K562 (cell line): ENCODE data around the gene SART1. TPM values are rescaled to one million over a fixed set of nuclear protein-coding genes. Genes with fewer than 3 reads are reported as not detected.

ENCODE experiments used
- ZFP30 ChIP-seq: fragments of 250-450 bp; sonication (Bioruptor Pico); IDR thresholded peaks from 2 replicates; pipeline ENCODE4 v1.8.0; 2022; ENCODE audit warnings: moderate library complexity, mild to moderate bottlenecking, inconsistent platforms, borderline replicate concordance
- polyA plus RNA-seq, 8 experiments: library from polyadenylated mRNA; depleted of rRNA in 4 of 8; stranded (reverse) in 5 of 8; unstranded in 3 of 8; fragments of >200 nt; fragmentation: Nextera tagmentation in 2 of 8; fragmentation: Illumina TruSeq in 1 of 8; extraction: Ambion mirVana in 2 of 8; extraction: Trizol in 1 of 8; gene quantifications; 2 replicates each; pipeline versions ENCODE4 v1.2.1 to v1.2.3, GENCODE V29; 2011 to 2014; ENCODE audit warnings: inconsistent platforms in 1 of 8, missing spikeins in 1 of 8
- total RNA-seq, 7 experiments: library from RNA; depleted of rRNA in 6 of 7; stranded (reverse); fragments of >200 nt in 6 of 7; fragmentation: Illumina TruSeq in 2 of 7; extraction: Trizol in 2 of 7; gene quantifications; 2 replicates each; pipeline versions ENCODE4 v1.2.1 to v1.2.3, GENCODE V29; 2011 to 2021; ENCODE audit warnings: low replicate concordance in 1 of 7
- TF ChIP-seq, protein P1 (sequence below): sonication (generic); formaldehyde crosslinking; IDR thresholded peaks from 2 replicates; pipeline ENCODE4 v1.8.0; 2022; ENCODE audit warnings: mild to moderate bottlenecking, missing genetic modification reagents
- TF ChIP-seq, protein P2 (sequence below): fragments of 250-450 bp; sonication (Bioruptor Pico); IDR thresholded peaks from 2 replicates; pipeline ENCODE4 v1.8.0; 2021; ENCODE audit warnings: moderate library complexity, mild to moderate bottlenecking, inconsistent platforms

Gene SART1
- total and polyA plus RNA-seq, 9 of the 15 experiments (the other 6 are each of a cell fraction or from before 2014, with no cell fraction given): 4.8 to 84.1 (median 31.7) TPM

DNA sequence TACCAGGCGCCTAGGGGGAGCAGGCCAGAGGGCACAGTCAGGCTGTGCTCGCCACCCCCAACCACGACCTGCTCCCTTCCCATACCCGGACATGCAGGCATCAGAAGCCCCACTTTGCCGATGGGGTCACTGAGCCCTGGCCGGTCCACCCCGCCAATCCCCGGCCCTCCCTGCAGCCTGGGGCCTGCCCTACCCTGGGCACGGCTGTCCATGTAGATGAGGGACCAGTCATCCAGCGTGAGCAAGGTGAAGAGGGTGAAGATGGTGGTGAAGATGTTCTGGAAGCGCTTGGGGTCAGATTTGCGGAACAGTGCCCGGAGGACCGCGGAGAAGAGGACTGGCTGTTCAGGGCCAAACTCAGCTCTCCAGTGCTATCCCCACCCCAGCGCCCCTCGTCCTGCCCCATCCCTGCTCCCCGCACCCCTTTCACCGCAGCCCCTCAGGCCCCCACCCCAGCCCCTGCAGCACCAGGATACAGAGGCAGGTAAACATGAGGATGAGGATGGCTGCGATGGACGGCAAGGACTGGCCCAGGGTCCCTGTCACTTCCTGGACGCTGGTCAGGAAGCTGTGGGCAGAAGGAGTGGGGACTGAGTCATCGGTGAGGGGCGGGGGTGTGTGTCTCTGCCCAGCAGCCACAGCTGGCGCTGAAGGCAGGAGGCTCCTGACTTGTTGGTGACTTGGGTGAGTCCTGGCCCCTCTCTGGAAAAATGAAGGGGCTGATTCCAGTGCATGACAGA lies 59.3 kb downstream of the SART1 start (continued):
- TF ChIP-seq, protein P1, sequence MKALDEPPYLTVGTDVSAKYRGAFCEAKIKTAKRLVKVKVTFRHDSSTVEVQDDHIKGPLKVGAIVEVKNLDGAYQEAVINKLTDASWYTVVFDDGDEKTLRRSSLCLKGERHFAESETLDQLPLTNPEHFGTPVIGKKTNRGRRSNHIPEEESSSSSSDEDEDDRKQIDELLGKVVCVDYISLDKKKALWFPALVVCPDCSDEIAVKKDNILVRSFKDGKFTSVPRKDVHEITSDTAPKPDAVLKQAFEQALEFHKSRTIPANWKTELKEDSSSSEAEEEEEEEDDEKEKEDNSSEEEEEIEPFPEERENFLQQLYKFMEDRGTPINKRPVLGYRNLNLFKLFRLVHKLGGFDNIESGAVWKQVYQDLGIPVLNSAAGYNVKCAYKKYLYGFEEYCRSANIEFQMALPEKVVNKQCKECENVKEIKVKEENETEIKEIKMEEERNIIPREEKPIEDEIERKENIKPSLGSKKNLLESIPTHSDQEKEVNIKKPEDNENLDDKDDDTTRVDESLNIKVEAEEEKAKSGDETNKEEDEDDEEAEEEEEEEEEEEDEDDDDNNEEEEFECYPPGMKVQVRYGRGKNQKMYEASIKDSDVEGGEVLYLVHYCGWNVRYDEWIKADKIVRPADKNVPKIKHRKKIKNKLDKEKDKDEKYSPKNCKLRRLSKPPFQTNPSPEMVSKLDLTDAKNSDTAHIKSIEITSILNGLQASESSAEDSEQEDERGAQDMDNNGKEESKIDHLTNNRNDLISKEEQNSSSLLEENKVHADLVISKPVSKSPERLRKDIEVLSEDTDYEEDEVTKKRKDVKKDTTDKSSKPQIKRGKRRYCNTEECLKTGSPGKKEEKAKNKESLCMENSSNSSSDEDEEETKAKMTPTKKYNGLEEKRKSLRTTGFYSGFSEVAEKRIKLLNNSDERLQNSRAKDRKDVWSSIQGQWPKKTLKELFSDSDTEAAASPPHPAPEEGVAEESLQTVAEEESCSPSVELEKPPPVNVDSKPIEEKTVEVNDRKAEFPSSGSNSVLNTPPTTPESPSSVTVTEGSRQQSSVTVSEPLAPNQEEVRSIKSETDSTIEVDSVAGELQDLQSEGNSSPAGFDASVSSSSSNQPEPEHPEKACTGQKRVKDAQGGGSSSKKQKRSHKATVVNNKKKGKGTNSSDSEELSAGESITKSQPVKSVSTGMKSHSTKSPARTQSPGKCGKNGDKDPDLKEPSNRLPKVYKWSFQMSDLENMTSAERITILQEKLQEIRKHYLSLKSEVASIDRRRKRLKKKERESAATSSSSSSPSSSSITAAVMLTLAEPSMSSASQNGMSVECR (CRISPR knock-in tag): no peak
- TF ChIP-seq ZFP30 (CRISPR knock-in tag): no peak
- TF ChIP-seq, protein P2, sequence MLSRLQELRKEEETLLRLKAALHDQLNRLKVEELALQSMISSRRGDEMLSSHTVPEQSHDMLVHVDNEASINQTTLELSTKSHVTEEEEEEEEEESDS: no peak
